Calu3 (cell line): ENCODE data around the gene GHRH. TPM values are rescaled to one million over a fixed set of nuclear protein-coding genes. Genes with fewer than 3 reads are reported as not detected.

ENCODE experiments used
- BruUV-seq: library from RNA; stranded (reverse); fragments of 400-500 nt; replicated peaks from 2 replicates; lab custom pipeline; 2021; lab: Mats Ljungman, UMichigan
- CTCF ChIA-PET: fragments of 300-600 bp; sonication (Branson Sonifier 250); formaldehyde crosslinking; loops from one replicate; lab custom pipeline; 2022; ENCODE audit warnings: antibody characterized with exemption; lab: Charles Lee
- DNase-seq: peaks from one replicate; pipeline ENCODE4 v3.0.0; 2022
- H3K27ac Mint-ChIP-seq: one replicate; pipeline ENCODE4 v1.8.0; 2022; ENCODE audit warnings: mixed read lengths; ENCODE audit not compliant: unreplicated experiment
- H3K27me3 Mint-ChIP-seq: one replicate; pipeline ENCODE4 v1.8.0; 2022; ENCODE audit warnings: mixed read lengths; ENCODE audit not compliant: unreplicated experiment
- H3K36me3 Mint-ChIP-seq: one replicate; pipeline ENCODE4 v1.8.0; 2022; ENCODE audit warnings: mild to moderate bottlenecking, moderate library complexity, mixed read lengths; ENCODE audit not compliant: insufficient read depth, unreplicated experiment
- H3K4me1 Mint-ChIP-seq: one replicate; pipeline ENCODE4 v1.8.0; 2022; ENCODE audit warnings: mild to moderate bottlenecking, low read depth, mixed read lengths; ENCODE audit not compliant: unreplicated experiment
- H3K4me3 Mint-ChIP-seq: one replicate; pipeline ENCODE4 v1.8.0; 2022; ENCODE audit warnings: mild to moderate bottlenecking, low read depth, moderate library complexity, mixed read lengths; ENCODE audit not compliant: unreplicated experiment
- H3K9me3 Mint-ChIP-seq: one replicate; pipeline ENCODE4 v1.8.0; 2022; ENCODE audit warnings: low read depth, mixed read lengths; ENCODE audit not compliant: unreplicated experiment
- CTCF ChIP-seq: fragments of 200-600 bp; IDR thresholded peaks from one replicate; pipeline ENCODE4 v1.8.0; 2022; ENCODE audit warnings: antibody characterized with exemption; ENCODE audit not compliant: unreplicated experiment
- intact Hi-C: fragments of 100-400 bp; cut with micrococcal nuclease; formaldehyde crosslinking; loops from one replicate; pipeline ENCODE4 v1.10.0; 2022; ENCODE audit not compliant: unreplicated experiment
- total RNA-seq: library from RNA; stranded (reverse); gene quantifications from 2 replicates; pipeline ENCODE4 v1.2.3, GENCODE V29; 2022

The GHRH gene
- total RNA-seq, 1 experiment from 2014 or later: not detected

- Mint-ChIP-seq H3K4me1 (peaks cover 10% of the 10 kb centered on the region), H3K27ac (no peak overlapping the region), H3K36me3 (no peaks in the 10 kb centered on the region), H3K27me3 (peaks cover 27% of the 10 kb centered on the region), H3K4me3 (no peak overlapping the region), H3K9me3 (no peaks in the 10 kb centered on the region)
- intact Hi-C loops: loop anchor here (5.0 kb wide), 1 partner anchor 115 kb away; no protein-coding TSS in a partner anchor
- BruUV-seq: no TSS peak
- TF ChIP-seq CTCF: no peak
- no peak for DNase-seq
- CTCF ChIA-PET: interaction anchor here (1.3 kb wide), 1 partner anchor 15 kb away, joined by 3 read pairs; no protein-coding TSS in a partner anchor
Observed at GRCh38 chr20:37266940-37267666, 5.5 kb upstream of the GHRH start.

GRCh38 chr20:37265152-37265551 lies 3.5 kb upstream of the GHRH start:
- intact Hi-C loops: loop anchor here (5.0 kb wide), 1 partner anchor 117 kb away; no protein-coding TSS in a partner anchor
- H3K4me1 Mint-ChIP-seq: peaks cover 10% of the 10 kb centered on the region
- H3K27me3 Mint-ChIP-seq: peaks cover 46% of the 10 kb centered on the region

GRCh38 chr20:37263686-37264085 lies 2.1 kb upstream of the GHRH start:
- H3K36me3 Mint-ChIP-seq: no peaks in the 10 kb centered on the region
- DNase-seq: no peak
- H3K9me3 Mint-ChIP-seq: no peaks in the 10 kb centered on the region
- TF ChIP-seq CTCF: no peak
- H3K4me3 Mint-ChIP-seq: no peak overlapping the region
- no TSS peak for BruUV-seq
- peaks cover 61% of the 10 kb centered on the region for H3K27me3 Mint-ChIP-seq
- CTCF ChIA-PET: interaction anchor here (0.7 kb wide), 2 partner anchors 8 to 81 kb away, joined by 3 read pairs; no protein-coding TSS in a partner anchor
- H3K27ac Mint-ChIP-seq: no peak overlapping the region
- intact Hi-C loops: no loop called here
- peaks cover 10% of the 10 kb centered on the region for H3K4me1 Mint-ChIP-seq

More at GRCh38 chr20:37265152-37265551, 3.5 kb upstream of the GHRH start:
- Mint-ChIP-seq H3K4me3 (no peak overlapping the region), H3K9me3 (no peaks in the 10 kb centered on the region), H3K27ac (no peak overlapping the region), H3K36me3 (no peaks in the 10 kb centered on the region)
- BruUV-seq: no TSS peak
- TF ChIP-seq CTCF: no peak
- CTCF ChIA-PET: interaction anchor here (0.5 kb wide), 1 partner anchor 8 kb away, joined by 4 read pairs; no protein-coding TSS in a partner anchor
- DNase-seq: no peak

- BruUV-seq: no TSS peak
- H3K4me1 Mint-ChIP-seq: peaks cover 10% of the 10 kb centered on the region
- no peak overlapping the region for H3K27ac Mint-ChIP-seq
- no peak for TF ChIP-seq CTCF
- peaks cover 67% of the 10 kb centered on the region for H3K27me3 Mint-ChIP-seq
- intact Hi-C loops: no loop called here
- DNase-seq: no peak
- CTCF ChIA-PET: interaction anchor here (0.8 kb wide), 2 partner anchors 14 to 239 kb away, joined by 3 read pairs; no protein-coding TSS in a partner anchor
- no peak overlapping the region for H3K4me3 Mint-ChIP-seq
- H3K36me3 Mint-ChIP-seq: no peaks in the 10 kb centered on the region
- H3K9me3 Mint-ChIP-seq: no peaks in the 10 kb centered on the region
Observed at GRCh38 chr20:37262505-37262904, 891 bp upstream of the GHRH start.
